SK-N-MC (cell line): Measurements from ENCODE around the gene IDUA.

Experiments
- EZH2 ChIP-seq: fragments of 200-600 bp; sonication (generic); IDR thresholded peaks from one replicate; pipeline ENCODE4 v1.6.1; 2017; ENCODE audit warnings: antibody characterized with exemption
- FOXP2 ChIP-seq: optimal IDR thresholded peaks from 2 replicates; pipeline ENCODE3; 2011; ENCODE audit warnings: mild to moderate bottlenecking, moderate library complexity; ENCODE audit not compliant: insufficient read depth; ENCODE audit errors: extremely low read length, control extremely low read depth
- POLR2AphosphoS5 ChIP-seq: IDR thresholded peaks from 2 replicates; pipeline ENCODE4 v1.6.1; 2012; ENCODE audit warnings: mild to moderate bottlenecking, low read depth, low read length, borderline replicate concordance

DNA sequence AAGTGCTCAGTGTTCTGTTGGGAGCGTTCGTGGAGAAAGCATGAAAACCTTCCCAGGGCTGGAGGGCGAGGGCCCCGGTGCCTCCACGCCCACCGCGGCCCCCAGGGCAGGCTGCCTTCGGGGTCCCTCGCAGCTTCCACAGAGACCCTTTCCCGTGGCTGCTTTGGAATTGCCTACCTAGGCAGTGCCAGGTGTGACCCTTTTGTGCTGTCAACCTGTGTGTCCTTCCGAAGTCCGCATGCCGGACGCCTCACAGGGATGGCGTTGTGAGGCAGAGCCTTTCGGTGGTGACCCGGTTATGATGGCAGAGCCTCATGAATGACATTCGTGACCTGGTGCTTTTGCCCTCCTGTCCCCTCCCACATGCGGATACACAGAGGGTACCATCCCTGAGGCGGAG, 37.2 kb upstream of the IDUA start:
- no peak for TF ChIP-seq EZH2
- no peak for TF ChIP-seq POLR2AphosphoS5
- TF ChIP-seq FOXP2 = no peak
